Measurements from ENCODE around the gene MEIOB.

Gene MEIOB

GRCh38 chr16:1914988-1915387, 43.0 kb upstream of the MEIOB start:
- H3K4me1 ChIP-seq (ENCODE audit: control insufficient read depth, insufficient read depth, low read length), result peaks cover 11% of the 10 kb centered on the region
- H3K27me3 ChIP-seq (ENCODE audit: control insufficient read depth, insufficient read depth, low read length), result peaks cover 30% of the 10 kb centered on the region
- no peak overlapping the region for H3K4me3 ChIP-seq (ENCODE audit: low read length)
- H3K9me3 ChIP-seq (ENCODE audit: control insufficient read depth, insufficient read depth, low read length), result no peaks in the 10 kb centered on the region
- no peaks in the 10 kb centered on the region for H3K36me3 ChIP-seq (ENCODE audit: control insufficient read depth, insufficient read depth, low read length)
- H3K27ac ChIP-seq (ENCODE audit: low read length), result no peak overlapping the region
- no peak for DNase-seq (ENCODE audit: low read depth, low spot score)
- no CpG with 5 or more reads among the region's 8 CpGs for WGBS (ENCODE audit: insufficient coverage, insufficient read length)

- peaks cover 11% of the 10 kb centered on the region for H3K4me1 ChIP-seq (ENCODE audit: control insufficient read depth, insufficient read depth, low read length)
- no peaks in the 10 kb centered on the region for H3K9me3 ChIP-seq (ENCODE audit: control insufficient read depth, insufficient read depth, low read length)
- DNase-seq (ENCODE audit: low read depth, low spot score), result no peak
- H3K27me3 ChIP-seq (ENCODE audit: control insufficient read depth, insufficient read depth, low read length), result peaks cover 21% of the 10 kb centered on the region
- H3K27ac ChIP-seq (ENCODE audit: low read length), result no peak overlapping the region
- no peaks in the 10 kb centered on the region for H3K36me3 ChIP-seq (ENCODE audit: control insufficient read depth, insufficient read depth, low read length)
- H3K4me3 ChIP-seq (ENCODE audit: low read length), result no peak overlapping the region
- no CpG with 5 or more reads among the region's 15 CpGs for WGBS (ENCODE audit: insufficient coverage, insufficient read length)
Measured at GRCh38 chr16:1914084-1914608, 42.2 kb upstream of the MEIOB start.

GRCh38 chr16:1913327-1914083, 41.5 kb upstream of the MEIOB start:
- no CpG with 5 or more reads among the region's 21 CpGs for WGBS (ENCODE audit: insufficient coverage, insufficient read length)
- Histone ChIP-seq H3K9me3 (ENCODE audit: control insufficient read depth, insufficient read depth, low read length) (no peaks in the 10 kb centered on the region), H3K27me3 (ENCODE audit: control insufficient read depth, insufficient read depth, low read length) (peaks cover 15% of the 10 kb centered on the region), H3K27ac (ENCODE audit: low read length) (no peak overlapping the region), H3K36me3 (ENCODE audit: control insufficient read depth, insufficient read depth, low read length) (no peaks in the 10 kb centered on the region), H3K4me3 (ENCODE audit: low read length) (no peak overlapping the region), H3K4me1 (ENCODE audit: control insufficient read depth, insufficient read depth, low read length) (peaks cover 11% of the 10 kb centered on the region)
- DNase-seq (ENCODE audit: low read depth, low spot score), result no peak

GRCh38 chr16:1912215-1912543, 40.2 kb upstream of the MEIOB start:
- no peaks in the 10 kb centered on the region for H3K9me3 ChIP-seq (ENCODE audit: control insufficient read depth, insufficient read depth, low read length)
- peaks cover 7% of the 10 kb centered on the region for H3K27me3 ChIP-seq (ENCODE audit: control insufficient read depth, insufficient read depth, low read length)
- H3K4me1 ChIP-seq (ENCODE audit: control insufficient read depth, insufficient read depth, low read length), result peaks cover 10% of the 10 kb centered on the region
- no peaks in the 10 kb centered on the region for H3K36me3 ChIP-seq (ENCODE audit: control insufficient read depth, insufficient read depth, low read length)
- H3K4me3 ChIP-seq (ENCODE audit: low read length), result no peak overlapping the region
- no CpG with 5 or more reads among the region's 17 CpGs for WGBS (ENCODE audit: insufficient coverage, insufficient read length)
- no peak overlapping the region for H3K27ac ChIP-seq (ENCODE audit: low read length)
- no peak for DNase-seq (ENCODE audit: low read depth, low spot score)

- H3K4me1 ChIP-seq (ENCODE audit: control insufficient read depth, insufficient read depth, low read length), result peaks cover 5% of the 10 kb centered on the region
- H3K36me3 ChIP-seq (ENCODE audit: control insufficient read depth, insufficient read depth, low read length), result no peaks in the 10 kb centered on the region
- no peak overlapping the region for H3K4me3 ChIP-seq (ENCODE audit: low read length)
- peaks cover 1% of the 10 kb centered on the region; the same call in 1 of the 2 replicates for H3K27me3 ChIP-seq (ENCODE audit: control insufficient read depth, insufficient read depth, low read length)
- H3K9me3 ChIP-seq (ENCODE audit: control insufficient read depth, insufficient read depth, low read length), result no peaks in the 10 kb centered on the region
- WGBS (ENCODE audit: insufficient coverage, insufficient read length), result no CpG with 5 or more reads among the region's 59 CpGs
- no peak for DNase-seq (ENCODE audit: low read depth, low spot score)
- H3K27ac ChIP-seq (ENCODE audit: low read length), result no peak overlapping the region
Measured at GRCh38 chr16:1911467-1912214, 39.7 kb upstream of the MEIOB start.

- 0 out of 2 replicates have a peak, but pooled peaks cover 1% of the 10 kb centered on the region for H3K4me1 ChIP-seq (ENCODE audit: control insufficient read depth, insufficient read depth, low read length)
- H3K27ac ChIP-seq (ENCODE audit: low read length), result no peak overlapping the region
- no peak for DNase-seq (ENCODE audit: low read depth, low spot score)
- H3K9me3 ChIP-seq (ENCODE audit: control insufficient read depth, insufficient read depth, low read length), result no peaks in the 10 kb centered on the region
- H3K36me3 ChIP-seq (ENCODE audit: control insufficient read depth, insufficient read depth, low read length), result no peaks in the 10 kb centered on the region
- H3K4me3 ChIP-seq (ENCODE audit: low read length), result no peak overlapping the region
- no peaks in the 10 kb centered on the region; the same call in 1 of the 2 replicates for H3K27me3 ChIP-seq (ENCODE audit: control insufficient read depth, insufficient read depth, low read length)
- WGBS (ENCODE audit: insufficient coverage, insufficient read length), result no CpG with 5 or more reads among the region's 18 CpGs
Measured at GRCh38 chr16:1909561-1910231, 37.7 kb upstream of the MEIOB start.

- no peaks in the 10 kb centered on the region for H3K36me3 ChIP-seq (ENCODE audit: control insufficient read depth, insufficient read depth, low read length)
- WGBS (ENCODE audit: insufficient coverage, insufficient read length), result no CpG with 5 or more reads among the region's 9 CpGs
- H3K4me3 ChIP-seq (ENCODE audit: low read length), result no peak overlapping the region
- H3K9me3 ChIP-seq (ENCODE audit: control insufficient read depth, insufficient read depth, low read length), result no peaks in the 10 kb centered on the region
- 0 out of 2 replicates have a peak, but pooled peaks cover 1% of the 10 kb centered on the region for H3K4me1 ChIP-seq (ENCODE audit: control insufficient read depth, insufficient read depth, low read length)
- H3K27me3 ChIP-seq (ENCODE audit: control insufficient read depth, insufficient read depth, low read length), result no peaks in the 10 kb centered on the region
- H3K27ac ChIP-seq (ENCODE audit: low read length), result no peak overlapping the region
- DNase-seq (ENCODE audit: low read depth, low spot score), result no peak
Measured at GRCh38 chr16:1908983-1909382, 37.0 kb upstream of the MEIOB start.

- Histone ChIP-seq H3K9me3 (ENCODE audit: control insufficient read depth, insufficient read depth, low read length) (no peaks in the 10 kb centered on the region), H3K27ac (ENCODE audit: low read length) (no peak overlapping the region), H3K4me3 (ENCODE audit: low read length) (no peak overlapping the region), H3K36me3 (ENCODE audit: control insufficient read depth, insufficient read depth, low read length) (no peaks in the 10 kb centered on the region), H3K4me1 (ENCODE audit: control insufficient read depth, insufficient read depth, low read length) (0 out of 2 replicates have a peak, but pooled peaks cover 1% of the 10 kb centered on the region), H3K27me3 (ENCODE audit: control insufficient read depth, insufficient read depth, low read length) (no peaks in the 10 kb centered on the region)
- DNase-seq (ENCODE audit: low read depth, low spot score), result no peak
- no CpG with 5 or more reads among the region's 17 CpGs for WGBS (ENCODE audit: insufficient coverage, insufficient read length)
Measured at GRCh38 chr16:1908184-1908583, 36.2 kb upstream of the MEIOB start.

GRCh38 chr16:1907226-1907860, 35.4 kb upstream of the MEIOB start:
- Histone ChIP-seq H3K9me3 (ENCODE audit: control insufficient read depth, insufficient read depth, low read length) (no peaks in the 10 kb centered on the region), H3K4me3 (ENCODE audit: low read length) (no peak overlapping the region), H3K27ac (ENCODE audit: low read length) (no peak overlapping the region), H3K27me3 (ENCODE audit: control insufficient read depth, insufficient read depth, low read length) (no peaks in the 10 kb centered on the region), H3K36me3 (ENCODE audit: control insufficient read depth, insufficient read depth, low read length) (no peaks in the 10 kb centered on the region), H3K4me1 (ENCODE audit: control insufficient read depth, insufficient read depth, low read length) (0 out of 2 replicates have a peak, but pooled peaks cover 1% of the 10 kb centered on the region)
- no peak for DNase-seq (ENCODE audit: low read depth, low spot score)
- WGBS (ENCODE audit: insufficient coverage, insufficient read length), result no CpG with 5 or more reads among the region's 17 CpGs

- Histone ChIP-seq H3K9me3 (ENCODE audit: control insufficient read depth, insufficient read depth, low read length) (no peaks in the 10 kb centered on the region), H3K4me3 (ENCODE audit: low read length) (no peak overlapping the region), H3K27me3 (ENCODE audit: control insufficient read depth, insufficient read depth, low read length) (no peaks in the 10 kb centered on the region), H3K27ac (ENCODE audit: low read length) (no peak overlapping the region), H3K36me3 (ENCODE audit: control insufficient read depth, insufficient read depth, low read length) (no peaks in the 10 kb centered on the region), H3K4me1 (ENCODE audit: control insufficient read depth, insufficient read depth, low read length) (0 out of 2 replicates have a peak, but pooled peaks cover 1% of the 10 kb centered on the region)
- DNase-seq (ENCODE audit: low read depth, low spot score), result no peak
- no CpG with 5 or more reads among the region's 5 CpGs for WGBS (ENCODE audit: insufficient coverage, insufficient read length)
Measured at GRCh38 chr16:1906846-1907165, 34.8 kb upstream of the MEIOB start.

Data from iPS DF 6.9 (cell line).